K562 (cell line): Measurements from ENCODE around the gene PLA2G15. TPM values are rescaled to one million over a fixed set of nuclear protein-coding genes. Genes with fewer than 3 reads are reported as not detected.

Experiments
- ELF1 ChIP-seq: fragments of 200-800 bp; sonication (Bioruptor generic); IDR thresholded peaks from 2 replicates; pipeline ENCODE4 v1.6.1; 2016; ENCODE audit warnings: missing genetic modification characterization, missing compliant biosample characterization
- EP300 ChIP-seq: IDR thresholded peaks from 2 replicates; pipeline ENCODE4 v1.6.1; 2012; ENCODE audit warnings: low read length, improper control_type of control experiment
- ETV5 ChIP-seq: sonication (generic); formaldehyde crosslinking; IDR thresholded peaks from 2 replicates; pipeline ENCODE4 v1.4.0; 2020; ENCODE audit warnings: low read depth, mild to moderate bottlenecking, missing genetic modification reagents
- HNRNPUL1 ChIP-seq: fragments of 200-400 bp; formaldehyde crosslinking; IDR thresholded peaks from 2 replicates; pipeline ENCODE4 v1.6.1; 2017; ENCODE audit warnings: low read length
- MEF2D ChIP-seq: conservative IDR thresholded peaks from 2 replicates; pipeline ENCODE4 v1.6.1; 2016; ENCODE audit warnings: low read depth, missing genetic modification characterization, missing compliant biosample characterization
- MTA3 ChIP-seq: fragments of 450-650 bp; formaldehyde crosslinking; IDR thresholded peaks from 2 replicates; pipeline ENCODE4 v1.6.1; 2017; ENCODE audit warnings: mild to moderate bottlenecking, borderline replicate concordance
- POLR2A ChIP-seq: fragments of 450-650 bp; conservative IDR thresholded peaks from 2 replicates; pipeline ENCODE4 v1.6.1; 2016
- SMAD2 ChIP-seq: fragments of 150-350 bp; IDR thresholded peaks from 2 replicates; pipeline ENCODE4 v1.6.1; 2014; ENCODE audit warnings: low read depth, mild to moderate bottlenecking, low read length
- SMARCB1 ChIP-seq: IDR thresholded peaks from 2 replicates; pipeline ENCODE4 v1.6.1; 2011; ENCODE audit warnings: improper control_type of control experiment, low read depth; ENCODE audit not compliant: insufficient read length
- TBP ChIP-seq: optimal IDR thresholded peaks from 2 replicates; pipeline ENCODE3; 2011; ENCODE audit warnings: low read depth, low read length, improper control_type of control experiment
- YY1 ChIP-seq, 3 experiments: IDR thresholded peaks; 2 replicates each; pipeline ENCODE4 v1.6.1; 2011; ENCODE audit warnings: low read length in 2 of 3, mild to moderate bottlenecking in 2 of 3, moderate library complexity in 2 of 3, borderline replicate concordance in 1 of 3, control low read depth in 1 of 3, low read depth in 1 of 3; ENCODE audit not compliant: insufficient read depth in 3 of 3, insufficient replicate concordance in 2 of 3, control insufficient read depth in 1 of 3, insufficient read length in 1 of 3; ENCODE audit errors: extremely low read depth in 1 of 3
- polyA plus RNA-seq, 8 experiments: library from polyadenylated mRNA; depleted of rRNA in 4 of 8; stranded (reverse) in 5 of 8; unstranded in 3 of 8; fragments of >200 nt; fragmentation: Nextera tagmentation in 2 of 8; fragmentation: Illumina TruSeq in 1 of 8; extraction: Ambion mirVana in 2 of 8; extraction: Trizol in 1 of 8; gene quantifications; 2 replicates each; pipeline versions ENCODE4 v1.2.1 to v1.2.3, GENCODE V29; 2011 to 2014; ENCODE audit warnings: inconsistent platforms in 1 of 8, missing spikeins in 1 of 8
- total RNA-seq, 7 experiments: library from RNA; depleted of rRNA in 6 of 7; stranded (reverse); fragments of >200 nt in 6 of 7; fragmentation: Illumina TruSeq in 2 of 7; extraction: Trizol in 2 of 7; gene quantifications; 2 replicates each; pipeline versions ENCODE4 v1.2.1 to v1.2.3, GENCODE V29; 2011 to 2021; ENCODE audit warnings: low replicate concordance in 1 of 7
- TF ChIP-seq, protein P1 (sequence below), 2 experiments: fragments of 450-650 bp in 1 of 2; sonication (generic) in 1 of 2; formaldehyde crosslinking in 1 of 2; IDR thresholded peaks; 2 replicates each; pipeline versions ENCODE4 v1.7.1 to v1.9.0; 2016 to 2022; ENCODE audit warnings: inconsistent platforms in 1 of 2, mild to moderate bottlenecking in 1 of 2, missing genetic modification reagents in 1 of 2
- TF ChIP-seq, protein P2 (sequence below): sonication (generic); formaldehyde crosslinking; IDR thresholded peaks from 2 replicates; pipeline ENCODE4 v1.8.1; 2022; ENCODE audit warnings: missing genetic modification reagents
- TF ChIP-seq, protein P3 (sequence below): fragments of 450-650 bp; IDR thresholded peaks from 2 replicates; pipeline ENCODE4 v1.6.1; 2016; ENCODE audit warnings: borderline replicate concordance

The PLA2G15 gene
- total and polyA plus RNA-seq, 9 of the 15 experiments (the other 6 are each of a cell fraction or from before 2014, with no cell fraction given), result 0.42 to 8.6 (median 4.8) TPM

DNA sequence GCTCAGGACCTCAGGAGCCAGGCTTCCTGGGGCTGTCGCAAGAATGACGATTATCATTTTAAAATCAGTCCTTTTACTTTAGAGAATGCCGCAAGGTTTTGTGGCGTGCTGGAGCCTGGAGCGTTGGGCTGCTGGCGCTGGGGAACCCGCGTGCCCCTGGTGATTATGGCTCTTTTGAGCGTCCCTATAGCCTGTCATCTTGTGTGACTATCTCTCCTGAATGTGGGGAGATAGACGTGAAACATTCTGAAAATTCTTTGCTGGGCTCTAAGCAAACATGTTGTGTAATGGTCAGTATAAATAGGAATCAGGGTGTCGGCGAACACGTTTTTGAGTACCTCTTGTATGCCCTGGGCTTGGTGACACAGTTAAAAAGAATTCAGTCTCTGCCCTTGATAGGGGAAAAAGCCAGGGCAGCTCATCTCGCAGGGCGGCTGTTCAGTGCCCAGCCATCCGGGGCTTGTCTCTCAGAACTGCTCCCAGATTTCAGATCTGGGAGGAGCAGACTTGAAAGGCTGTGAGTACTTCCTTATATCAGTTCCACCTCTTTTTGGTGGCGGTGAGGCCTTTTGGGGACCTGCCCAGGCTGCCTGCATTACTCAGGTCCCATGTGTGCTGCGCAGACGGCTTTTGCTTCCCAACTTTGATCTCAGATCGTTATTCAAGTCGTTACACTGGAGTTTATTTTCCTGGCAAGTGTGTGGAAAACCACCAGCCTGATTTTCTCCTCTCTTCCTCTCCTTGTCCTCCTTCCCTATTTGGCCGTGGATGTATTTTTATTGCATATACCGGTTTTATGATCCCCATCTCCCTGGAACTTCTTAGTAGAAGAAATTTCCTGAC lies 20.1 kb downstream of the PLA2G15 start (continued):
- TF ChIP-seq, protein P1, sequence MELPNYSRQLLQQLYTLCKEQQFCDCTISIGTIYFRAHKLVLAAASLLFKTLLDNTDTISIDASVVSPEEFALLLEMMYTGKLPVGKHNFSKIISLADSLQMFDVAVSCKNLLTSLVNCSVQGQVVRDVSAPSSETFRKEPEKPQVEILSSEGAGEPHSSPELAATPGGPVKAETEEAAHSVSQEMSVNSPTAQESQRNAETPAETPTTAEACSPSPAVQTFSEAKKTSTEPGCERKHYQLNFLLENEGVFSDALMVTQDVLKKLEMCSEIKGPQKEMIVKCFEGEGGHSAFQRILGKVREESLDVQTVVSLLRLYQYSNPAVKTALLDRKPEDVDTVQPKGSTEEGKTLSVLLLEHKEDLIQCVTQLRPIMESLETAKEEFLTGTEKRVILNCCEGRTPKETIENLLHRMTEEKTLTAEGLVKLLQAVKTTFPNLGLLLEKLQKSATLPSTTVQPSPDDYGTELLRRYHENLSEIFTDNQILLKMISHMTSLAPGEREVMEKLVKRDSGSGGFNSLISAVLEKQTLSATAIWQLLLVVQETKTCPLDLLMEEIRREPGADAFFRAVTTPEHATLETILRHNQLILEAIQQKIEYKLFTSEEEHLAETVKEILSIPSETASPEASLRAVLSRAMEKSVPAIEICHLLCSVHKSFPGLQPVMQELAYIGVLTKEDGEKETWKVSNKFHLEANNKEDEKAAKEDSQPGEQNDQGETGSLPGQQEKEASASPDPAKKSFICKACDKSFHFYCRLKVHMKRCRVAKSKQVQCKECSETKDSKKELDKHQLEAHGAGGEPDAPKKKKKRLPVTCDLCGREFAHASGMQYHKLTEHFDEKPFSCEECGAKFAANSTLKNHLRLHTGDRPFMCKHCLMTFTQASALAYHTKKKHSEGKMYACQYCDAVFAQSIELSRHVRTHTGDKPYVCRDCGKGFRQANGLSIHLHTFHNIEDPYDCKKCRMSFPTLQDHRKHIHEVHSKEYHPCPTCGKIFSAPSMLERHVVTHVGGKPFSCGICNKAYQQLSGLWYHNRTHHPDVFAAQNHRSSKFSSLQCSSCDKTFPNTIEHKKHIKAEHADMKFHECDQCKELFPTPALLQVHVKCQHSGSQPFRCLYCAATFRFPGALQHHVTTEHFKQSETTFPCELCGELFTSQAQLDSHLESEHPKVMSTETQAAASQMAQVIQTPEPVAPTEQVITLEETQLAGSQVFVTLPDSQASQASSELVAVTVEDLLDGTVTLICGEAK (IDR thresholded peaks at IDR 0.05), result 0 out of 2 replicates have a peak, but pooled peaks have one; percentile 24
- TF ChIP-seq, protein P1 (CRISPR knock-in tag; IDR thresholded peaks at IDR 0.05), result no peak
- TF ChIP-seq MEF2D (tag) (no peak), SMARCB1 (no peak), TBP (peak; percentile 66), POLR2A (peak; percentile 8; the same call in 1 of the 2 replicates), SMAD2 (no peak), MTA3 (no peak), ETV5 (no peak), EP300 (no peak), YY1 (IDR thresholded peaks at IDR 0.05; ENCODE audit: borderline replicate concordance in 1 of 3, control insufficient read depth in 1 of 3, extremely low read depth in 1 of 3, insufficient read depth in 3 of 3, insufficient read length in 1 of 3, insufficient replicate concordance in 2 of 3, low read depth in 1 of 3, low read length in 2 of 3) (peak in 1 of 3 experiments; percentile 6), HNRNPUL1 (no peak), ELF1 (tag) (peak; percentile 27; the same call in 1 of the 2 replicates)
- TF ChIP-seq, protein P2, sequence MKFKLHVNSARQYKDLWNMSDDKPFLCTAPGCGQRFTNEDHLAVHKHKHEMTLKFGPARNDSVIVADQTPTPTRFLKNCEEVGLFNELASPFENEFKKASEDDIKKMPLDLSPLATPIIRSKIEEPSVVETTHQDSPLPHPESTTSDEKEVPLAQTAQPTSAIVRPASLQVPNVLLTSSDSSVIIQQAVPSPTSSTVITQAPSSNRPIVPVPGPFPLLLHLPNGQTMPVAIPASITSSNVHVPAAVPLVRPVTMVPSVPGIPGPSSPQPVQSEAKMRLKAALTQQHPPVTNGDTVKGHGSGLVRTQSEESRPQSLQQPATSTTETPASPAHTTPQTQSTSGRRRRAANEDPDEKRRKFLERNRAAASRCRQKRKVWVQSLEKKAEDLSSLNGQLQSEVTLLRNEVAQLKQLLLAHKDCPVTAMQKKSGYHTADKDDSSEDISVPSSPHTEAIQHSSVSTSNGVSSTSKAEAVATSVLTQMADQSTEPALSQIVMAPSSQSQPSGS (CRISPR knock-in tag), result no peak
- TF ChIP-seq, protein P3, sequence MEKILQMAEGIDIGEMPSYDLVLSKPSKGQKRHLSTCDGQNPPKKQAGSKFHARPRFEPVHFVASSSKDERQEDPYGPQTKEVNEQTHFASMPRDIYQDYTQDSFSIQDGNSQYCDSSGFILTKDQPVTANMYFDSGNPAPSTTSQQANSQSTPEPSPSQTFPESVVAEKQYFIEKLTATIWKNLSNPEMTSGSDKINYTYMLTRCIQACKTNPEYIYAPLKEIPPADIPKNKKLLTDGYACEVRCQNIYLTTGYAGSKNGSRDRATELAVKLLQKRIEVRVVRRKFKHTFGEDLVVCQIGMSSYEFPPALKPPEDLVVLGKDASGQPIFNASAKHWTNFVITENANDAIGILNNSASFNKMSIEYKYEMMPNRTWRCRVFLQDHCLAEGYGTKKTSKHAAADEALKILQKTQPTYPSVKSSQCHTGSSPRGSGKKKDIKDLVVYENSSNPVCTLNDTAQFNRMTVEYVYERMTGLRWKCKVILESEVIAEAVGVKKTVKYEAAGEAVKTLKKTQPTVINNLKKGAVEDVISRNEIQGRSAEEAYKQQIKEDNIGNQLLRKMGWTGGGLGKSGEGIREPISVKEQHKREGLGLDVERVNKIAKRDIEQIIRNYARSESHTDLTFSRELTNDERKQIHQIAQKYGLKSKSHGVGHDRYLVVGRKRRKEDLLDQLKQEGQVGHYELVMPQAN, result 0 out of 2 replicates have a peak, but pooled peaks have one; percentile 12
